CD14-positive monocyte (primary cell): ENCODE data around the gene BIN1. TPM values are rescaled to one million over a fixed set of nuclear protein-coding genes. Genes with fewer than 3 reads are reported as not detected.

Source experiments
- DNase-seq, 3 donors: peaks; one replicate each; pipeline ENCODE4 v3.0.0-alpha.2; 2011 to 2022
- H2AFZ ChIP-seq: 2 replicates; pipeline ENCODE4 v1.6.0; 2012; ENCODE audit warnings: mild to moderate bottlenecking, low read depth, low read length, inconsistent platforms; ENCODE audit not compliant: insufficient read depth, poor library complexity, severe bottlenecking
- H3K27ac ChIP-seq, 2 donors: 1 replicate in 1 of 2; 2 replicates in 1 of 2; pipeline ENCODE4 v1.5.1; 2012 to 2013; ENCODE audit warnings: low read length in 2 of 2, control low read depth in 1 of 2, inconsistent platforms in 1 of 2, low read depth in 1 of 2, mild to moderate bottlenecking in 1 of 2
- H3K27me3 ChIP-seq, 2 donors: one replicate each; pipeline versions ENCODE4 v1.6.0 to v1.6.1; 2011 to 2013; ENCODE audit warnings: low read length in 2 of 2; ENCODE audit not compliant: control insufficient read depth in 2 of 2, insufficient read depth in 2 of 2
- H3K36me3 ChIP-seq, 2 donors: replicated peaks in 1 of 2; 1 replicate in 1 of 2; 2 replicates in 1 of 2; pipeline versions ENCODE4 v1.5.1 to v1.6.1; 2012 to 2013; ENCODE audit warnings: low read length in 2 of 2, control low read depth in 1 of 2, inconsistent platforms in 1 of 2, mild to moderate bottlenecking in 1 of 2; ENCODE audit not compliant: insufficient read depth in 2 of 2, control insufficient read depth in 1 of 2
- H3K4me1 ChIP-seq, 2 donors: 1 replicate in 1 of 2; 2 replicates in 1 of 2; pipeline versions ENCODE4 v1.5.1 to v1.6.1; 2012 to 2013; ENCODE audit warnings: low read length in 2 of 2, control low read depth in 1 of 2, inconsistent platforms in 1 of 2, mild to moderate bottlenecking in 1 of 2, moderate library complexity in 1 of 2; ENCODE audit not compliant: insufficient read depth in 2 of 2, control insufficient read depth in 1 of 2
- H3K4me2 ChIP-seq: replicated peaks from 2 replicates; pipeline ENCODE3; 2012; ENCODE audit warnings: low read length, moderate library complexity, mild to moderate bottlenecking; ENCODE audit not compliant: poor library complexity, severe bottlenecking; ENCODE audit errors: extremely low read depth
- H3K4me3 ChIP-seq, 3 experiments: fragments of 200-600 bp in 1 of 3; sonication (generic) in 1 of 3; replicated peaks in 1 of 3; 1 replicate in 2 of 3; 2 replicates in 1 of 3; pipeline ENCODE4 v1.5.1; 2011 to 2013; ENCODE audit warnings: low read length in 3 of 3, mild to moderate bottlenecking in 3 of 3, control low read depth in 2 of 3, low read depth in 2 of 3, inconsistent platforms in 1 of 3, moderate library complexity in 1 of 3
- H3K79me2 ChIP-seq: 2 replicates; pipeline ENCODE4 v1.6.0; 2012; ENCODE audit warnings: mild to moderate bottlenecking, control low read depth, inconsistent platforms, low read length, moderate library complexity; ENCODE audit not compliant: insufficient read depth
- H3K9ac ChIP-seq: 2 replicates; pipeline ENCODE4 v1.6.0; 2017; ENCODE audit warnings: low read length, mild to moderate bottlenecking; ENCODE audit not compliant: insufficient read depth, poor library complexity, severe bottlenecking
- H3K9me3 ChIP-seq, 2 donors: replicated peaks in 1 of 2; 1 replicate in 1 of 2; 2 replicates in 1 of 2; pipeline versions ENCODE4 v1.5.1 to v1.6.1; 2012 to 2013; ENCODE audit warnings: low read length in 2 of 2, control low read depth in 1 of 2; ENCODE audit not compliant: control insufficient read depth in 1 of 2, insufficient read depth in 1 of 2
- H4K20me1 ChIP-seq: 2 replicates; pipeline ENCODE4 v1.6.0; 2012; ENCODE audit warnings: mild to moderate bottlenecking, low read length, control low read depth, moderate library complexity; ENCODE audit not compliant: insufficient read depth
- H3K27ac Mint-ChIP-seq, 7 donors: one replicate each; pipeline ENCODE4 v1.8.0; 2020; ENCODE audit warnings: mild to moderate bottlenecking in 7 of 7, mixed read lengths in 7 of 7, moderate library complexity in 6 of 7, inconsistent platforms in 2 of 7
- H3K27me3 Mint-ChIP-seq, 3 donors: one replicate each; pipeline ENCODE4 v1.8.0; 2021 to 2022; ENCODE audit warnings: low read depth in 3 of 3, mild to moderate bottlenecking in 3 of 3, mixed read lengths in 3 of 3, moderate library complexity in 3 of 3, inconsistent platforms in 1 of 3
- H3K36me3 Mint-ChIP-seq, 2 donors: one replicate each; pipeline ENCODE4 v1.8.0; 2020; ENCODE audit warnings: mixed read lengths in 2 of 2, inconsistent platforms in 1 of 2, mild to moderate bottlenecking in 1 of 2
- H3K4me1 Mint-ChIP-seq: one replicate; pipeline ENCODE4 v1.8.0; 2020; ENCODE audit warnings: mild to moderate bottlenecking, mixed read lengths
- H3K4me3 Mint-ChIP-seq, 2 donors: one replicate each; pipeline ENCODE4 v1.8.0; 2020; ENCODE audit warnings: mild to moderate bottlenecking in 2 of 2, mixed read lengths in 2 of 2, moderate library complexity in 1 of 2
- H3K9me3 Mint-ChIP-seq, 7 donors: one replicate each; pipeline ENCODE4 v1.8.0; 2020 to 2022; ENCODE audit warnings: mixed read lengths in 7 of 7, mild to moderate bottlenecking in 6 of 7, moderate library complexity in 6 of 7, inconsistent platforms in 2 of 7
- CTCF ChIP-seq: fragments of 200-600 bp; IDR thresholded peaks from one replicate; pipeline ENCODE4 v1.8.0; 2022; ENCODE audit warnings: antibody characterized with exemption, mild to moderate bottlenecking
- WGBS: methylation state at CpG from one replicate; pipeline ENCODE4 v1.1.5; 2013; ENCODE audit warnings: missing lambda C conversion rate; ENCODE audit not compliant: insufficient coverage; 5-methylcytosine and 5-hydroxymethylcytosine counted together
- intact Hi-C, 2 donors: fragments of 100-400 bp; cut with micrococcal nuclease; formaldehyde crosslinking; loops; one replicate each; pipeline versions ENCODE4 v1.15.0 to v1.15.1; 2023
- polyA plus RNA-seq, 3 donors: library from polyadenylated mRNA; depleted of rRNA in 1 of 3; unstranded in 2 of 3; stranded (reverse) in 1 of 3; fragments of 300-500 nt in 2 of 3; fragments of >200 nt in 1 of 3; fragmentation: Illumina TruSeq in 2 of 3; gene quantifications; 1 replicate in 2 of 3; 2 replicates in 1 of 3; pipeline ENCODE4 v1.2.3, GENCODE V29; 2012 to 2021

Gene BIN1
- polyA plus RNA-seq, 3 donors: 3.4 to 7.5 (median 4.1) TPM

- H3K4me3 Mint-ChIP-seq: no peak overlapping the region
Measured at GRCh38 chr2:127146071-127146725, 39.2 kb upstream of the BIN1 start.

GRCh38 chr2:127145280-127145895 is 38.4 kb upstream of the BIN1 start:
- intact Hi-C loops: no loop called here
- no peak overlapping the region for H3K27ac Mint-ChIP-seq

More at GRCh38 chr2:127146071-127146725, 39.2 kb upstream of the BIN1 start:
- peak overlapping the region in 1 of 7 donors; percentile 21 for H3K27ac Mint-ChIP-seq
- Histone ChIP-seq H3K27ac (no peak overlapping the region), H3K79me2 (no peaks in the 10 kb centered on the region), H3K4me3 (no peak overlapping the region), H3K36me3 (no peaks in the 10 kb centered on the region), H3K4me2 (no peak overlapping the region), H3K4me1 (peaks cover 7 to 15% of the 10 kb centered on the region in 2 donors), H4K20me1 (no peaks in the 10 kb centered on the region), H3K9me3 (peaks cover 0 to 3% of the 10 kb centered on the region in 2 donors), H2AFZ (no peak overlapping the region), H3K9ac (no peak overlapping the region), H3K27me3 (no peaks in the 10 kb centered on the region)
- peaks cover 1 to 3% (median 2%) of the 10 kb centered on the region in 3 donors for H3K27me3 Mint-ChIP-seq
- WGBS: 92% methylated on average over 16 of the region's 18 CpGs
- DNase-seq: no peak
- peaks cover 0 to 4% (median 1%) of the 10 kb centered on the region in 7 donors for H3K9me3 Mint-ChIP-seq
- intact Hi-C loops: no loop called here
- no peak for TF ChIP-seq CTCF
- peaks cover 16% of the 10 kb centered on the region for H3K4me1 Mint-ChIP-seq
- H3K36me3 Mint-ChIP-seq: no peaks in the 10 kb centered on the region

More at GRCh38 chr2:127145280-127145895, 38.4 kb upstream of the BIN1 start:
- WGBS: 55% methylated on average over 1 of the region's 1 CpG
- Histone ChIP-seq H3K4me1 (peaks cover 7 to 15% of the 10 kb centered on the region in 2 donors), H3K9ac (no peak overlapping the region), H3K27ac (no peak overlapping the region), H3K4me2 (no peak overlapping the region), H3K27me3 (no peaks in the 10 kb centered on the region), H3K36me3 (no peaks in the 10 kb centered on the region), H4K20me1 (no peaks in the 10 kb centered on the region), H2AFZ (no peak overlapping the region), H3K79me2 (no peaks in the 10 kb centered on the region), H3K4me3 (no peak overlapping the region), H3K9me3 (no peaks in the 10 kb centered on the region)
- peaks cover 0 to 2% (median 0%) of the 10 kb centered on the region in 7 donors for H3K9me3 Mint-ChIP-seq
- H3K4me1 Mint-ChIP-seq: peaks cover 16% of the 10 kb centered on the region
- no peak for TF ChIP-seq CTCF
- H3K27me3 Mint-ChIP-seq: peaks cover 1 to 6% (median 3%) of the 10 kb centered on the region in 3 donors
- H3K4me3 Mint-ChIP-seq: no peak overlapping the region
- no peaks in the 10 kb centered on the region for H3K36me3 Mint-ChIP-seq
- no peak for DNase-seq
